ENCODE measurements around the gene LGR4.
"Not testable (repeated sequence)": the region's sequence is repeated elsewhere in the genome, so short reads cannot be mapped to it uniquely, and the experiment has no call there.

Gene LGR4

GRCh38 chr11:27347359-27348339 lies 124.9 kb downstream of the LGR4 start:
- DNase-seq, result no peak

GRCh38 chr11:27339941-27340340 lies 132.6 kb downstream of the LGR4 start:
- DNase-seq, result no peak

GRCh38 chr11:27334764-27335163 lies 137.8 kb downstream of the LGR4 start:
- not testable (repeated sequence) for DNase-seq

- DNase-seq, result no peak
These were observed 140.6 kb downstream of the LGR4 start for GRCh38 chr11:27331981-27332380.

- no peak for DNase-seq
These were observed 141.8 kb downstream of the LGR4 start for GRCh38 chr11:27330633-27331270.

GRCh38 chr11:27329867-27330632 lies 142.5 kb downstream of the LGR4 start:
- DNase-seq, result no peak

GRCh38 chr11:27328614-27329013 lies 144.0 kb downstream of the LGR4 start:
- no peak for DNase-seq

- DNase-seq, result not testable (repeated sequence)
These were observed 145.5 kb downstream of the LGR4 start for GRCh38 chr11:27327064-27327463.

- DNase-seq, result not testable (repeated sequence)
These were observed 150.4 kb downstream of the LGR4 start for GRCh38 chr11:27322196-27322595.

GRCh38 chr11:27321340-27321739 lies 151.2 kb downstream of the LGR4 start:
- not testable (repeated sequence) for DNase-seq

- DNase-seq, result no peak
These were observed 153.5 kb downstream of the LGR4 start for GRCh38 chr11:27319072-27319471.

GRCh38 chr11:27317751-27318150 lies 154.8 kb downstream of the LGR4 start:
- no peak for DNase-seq
